B cell (primary cell): ENCODE measurements around the gene AUTS2. TPM values are rescaled to one million over a fixed set of nuclear protein-coding genes. Genes with fewer than 3 reads are reported as not detected.

Experiments
- ATAC-seq: fragments of 200-7000 bp; cut with Tn5 transposase; one replicate; pipeline ENCODE4 v1.10.0; 2021; ENCODE audit warnings: low read depth, mild to moderate bottlenecking, moderate number of reproducible peaks, moderate library complexity
- CTCF ChIA-PET: fragments of 350-600 bp; sonication (Branson Sonifier 250); formaldehyde crosslinking; loops from one replicate; lab custom pipeline; 2021; ENCODE audit warnings: antibody characterized with exemption, inconsistent platforms; lab: Charles Lee
- POLR2A ChIA-PET: fragments of 350-600 bp; sonication (Branson Sonifier 250); formaldehyde crosslinking; loops from one replicate; lab custom pipeline; 2021; ENCODE audit warnings: antibody characterized with exemption; lab: Charles Lee
- DNase-seq: peaks from one replicate; pipeline ENCODE4 v3.0.0; 2013
- H2AFZ ChIP-seq: 2 replicates; pipeline ENCODE4 v1.6.1; 2012; ENCODE audit warnings: mild to moderate bottlenecking, low read depth, low read length; ENCODE audit not compliant: insufficient read depth, poor library complexity, severe bottlenecking
- H3K27ac ChIP-seq, 2 donors: 1 replicate in 1 of 2; 2 replicates in 1 of 2; pipeline ENCODE4 v1.5.1; 2012 to 2013; ENCODE audit warnings: low read length in 2 of 2, mild to moderate bottlenecking in 2 of 2, moderate library complexity in 1 of 2
- H3K27me3 ChIP-seq, 4 experiments: fragments of 200-600 bp in 1 of 4; sonication (generic) in 1 of 4; replicated peaks in 1 of 4; 1 replicate in 2 of 4; 2 replicates in 2 of 4; pipeline versions ENCODE4 v1.6.1 to v1.7.0; 2013 to 2016; ENCODE audit warnings: low read length in 3 of 4, mild to moderate bottlenecking in 2 of 4, mixed read lengths in 1 of 4, moderate library complexity in 1 of 4; ENCODE audit not compliant: insufficient read depth in 4 of 4, control insufficient read depth in 3 of 4; ENCODE audit errors: control extremely low read depth in 1 of 4
- H3K36me3 ChIP-seq, 2 experiments: replicated peaks in 1 of 2; 1 replicate in 1 of 2; 2 replicates in 1 of 2; pipeline versions ENCODE4 v1.6.1 to v1.7.1; 2013; ENCODE audit warnings: low read length in 1 of 2; ENCODE audit not compliant: insufficient read depth in 2 of 2, control insufficient read depth in 1 of 2; ENCODE audit errors: control extremely low read depth in 1 of 2, extremely low read depth in 1 of 2
- H3K4me1 ChIP-seq, 2 donors: fragments of 200-600 bp in 1 of 2; sonication (generic) in 1 of 2; 1 replicate in 1 of 2; 2 replicates in 1 of 2; pipeline versions ENCODE4 v1.5.1 to v1.6.1; 2013 to 2017; ENCODE audit warnings: low read length in 2 of 2; ENCODE audit not compliant: control insufficient read depth in 2 of 2, insufficient read depth in 2 of 2
- H3K4me2 ChIP-seq: replicated peaks from 2 replicates; pipeline ENCODE3; 2012; ENCODE audit warnings: mild to moderate bottlenecking, low read depth, low read length; ENCODE audit not compliant: poor library complexity, severe bottlenecking
- H3K4me3 ChIP-seq, 5 experiments: fragments of 200-600 bp in 1 of 5; sonication (generic) in 1 of 5; 1 replicate in 3 of 5; 2 replicates in 2 of 5; pipeline versions ENCODE4 v1.5.1 to v1.7.0; 2011 to 2016; ENCODE audit warnings: low read length in 4 of 5, mild to moderate bottlenecking in 4 of 5, low read depth in 2 of 5, control low read depth in 1 of 5, moderate library complexity in 1 of 5; ENCODE audit not compliant: insufficient read depth in 1 of 5; ENCODE audit errors: control extremely low read depth in 1 of 5, extremely low read depth in 1 of 5
- H3K79me2 ChIP-seq: fragments of 200-600 bp; sonication (generic); one replicate; pipeline ENCODE4 v1.6.0; 2016; ENCODE audit warnings: low read length; ENCODE audit not compliant: control insufficient read depth, insufficient read depth
- H3K9ac ChIP-seq: fragments of 200-600 bp; sonication (generic); 2 replicates; pipeline ENCODE4 v1.6.1; 2017; ENCODE audit warnings: mild to moderate bottlenecking, low read length, moderate library complexity
- H3K9me3 ChIP-seq, 3 donors: one replicate each; pipeline versions ENCODE4 v1.6.1 to v1.7.1; 2013; ENCODE audit warnings: low read length in 2 of 3; ENCODE audit not compliant: control insufficient read depth in 2 of 3, insufficient read depth in 1 of 3; ENCODE audit errors: control extremely low read depth in 1 of 3
- H4K20me1 ChIP-seq: 2 replicates; pipeline ENCODE4 v1.6.0; 2012; ENCODE audit warnings: mild to moderate bottlenecking, low read length; ENCODE audit not compliant: insufficient read depth, control insufficient read depth, poor library complexity, severe bottlenecking
- H3K27ac Mint-ChIP-seq: one replicate; pipeline ENCODE4 v1.8.0; 2021; ENCODE audit warnings: mixed read lengths
- H3K27me3 Mint-ChIP-seq: one replicate; pipeline ENCODE4 v1.8.0; 2021; ENCODE audit warnings: mixed read lengths
- H3K4me1 Mint-ChIP-seq: one replicate; pipeline ENCODE4 v1.8.0; 2021; ENCODE audit warnings: mixed read lengths
- H3K4me3 Mint-ChIP-seq: one replicate; pipeline ENCODE4 v1.8.0; 2021; ENCODE audit warnings: mixed read lengths
- H3K9me3 Mint-ChIP-seq: one replicate; pipeline ENCODE4 v1.8.0; 2022; ENCODE audit warnings: mixed read lengths; ENCODE audit not compliant: insufficient read depth
- CTCF ChIP-seq: fragments of 200-600 bp; IDR thresholded peaks from one replicate; pipeline ENCODE4 v1.8.0; 2022; ENCODE audit warnings: antibody characterized with exemption, mild to moderate bottlenecking
- EZH2 ChIP-seq: IDR thresholded peaks from 2 replicates; pipeline ENCODE4 v1.6.1; 2012; ENCODE audit warnings: borderline replicate concordance, low read depth, mild to moderate bottlenecking, moderate library complexity, low read length; ENCODE audit not compliant: insufficient read depth, poor library complexity, severe bottlenecking
- WGBS: methylation state at CpG from one replicate; pipeline ENCODE4 v1.1.5; 2013; ENCODE audit warnings: missing lambda C conversion rate; ENCODE audit not compliant: insufficient coverage; 5-methylcytosine and 5-hydroxymethylcytosine counted together
- intact Hi-C: fragments of 100-400 bp; cut with micrococcal nuclease; formaldehyde crosslinking; loops from one replicate; pipeline ENCODE4 v1.10.0; 2022
- polyA plus RNA-seq: library from polyadenylated mRNA; depleted of rRNA; stranded (reverse); fragments of >200 nt; gene quantifications from 2 replicates; pipeline ENCODE4 v1.2.3, GENCODE V29; 2012
- total RNA-seq, 2 donors: library from RNA; stranded (reverse); fragments of 120-200 nt in 1 of 2; gene quantifications; 1 replicate in 1 of 2; 2 replicates in 1 of 2; pipeline versions ENCODE4 v1.2.3 to v1.2.4, GENCODE V29; 2013 to 2022

The AUTS2 gene
- total and polyA plus RNA-seq, 2 donors (not counting 1 experiment from before 2014, with no cell fraction given), result 22.3 to 35.0 TPM

GRCh38 chr7:69937097-69937496, 338.8 kb downstream of the AUTS2 start:
- peaks cover 24% of the 10 kb centered on the region for H3K79me2 ChIP-seq
- no peak overlapping the region for H3K4me3 Mint-ChIP-seq
- ChIA-PET CTCF (no interaction called here), POLR2A (no interaction called here)
- H3K27me3 ChIP-seq, result no peaks in the 10 kb centered on the region
- intact Hi-C loops, result loop anchor here (10.0 kb wide), 1 partner anchor 758 kb away; no protein-coding TSS in a partner anchor
- no peaks in the 10 kb centered on the region for H3K36me3 ChIP-seq
- peaks cover 10 to 17% of the 10 kb centered on the region in 2 donors for H3K4me1 ChIP-seq
- no peak overlapping the region for H3K9ac ChIP-seq
- H3K9me3 Mint-ChIP-seq, result no peaks in the 10 kb centered on the region
- 94% methylated on average over 3 of the region's 4 CpGs for WGBS
- no peak for DNase-seq
- H3K27me3 Mint-ChIP-seq, result no peaks in the 10 kb centered on the region
- no peak for TF ChIP-seq EZH2
- no peak for TF ChIP-seq CTCF
- H3K9me3 ChIP-seq, result no peaks in the 10 kb centered on the region
- no peak overlapping the region for H3K27ac ChIP-seq
- H3K4me3 ChIP-seq, result no peak overlapping the region
- no peak overlapping the region for H2AFZ ChIP-seq
- ATAC-seq, result no peak
- no peak overlapping the region for H3K27ac Mint-ChIP-seq
- H3K4me2 ChIP-seq, result no peak overlapping the region
- peaks cover 5% of the 10 kb centered on the region for H4K20me1 ChIP-seq
- H3K4me1 Mint-ChIP-seq, result peaks cover 40% of the 10 kb centered on the region

- ChIA-PET CTCF (interaction anchor here (0.5 to 1.3 kb wide), 2 partner anchors 9 to 15 kb away, joined by 3 read pairs; no protein-coding TSS in a partner anchor), POLR2A (no interaction called here)
- no peak overlapping the region for H3K4me3 ChIP-seq
- no peaks in the 10 kb centered on the region for H3K27me3 Mint-ChIP-seq
- H3K36me3 ChIP-seq, result no peaks in the 10 kb centered on the region
- no peaks in the 10 kb centered on the region for H3K9me3 ChIP-seq
- intact Hi-C loops, result loop anchor here (10.0 kb wide), 1 partner anchor 755 kb away; no protein-coding TSS in a partner anchor
- DNase-seq (no peak), ATAC-seq (no peak)
- H3K4me1 ChIP-seq, result peaks cover 10 to 17% of the 10 kb centered on the region in 2 donors
- no peak for TF ChIP-seq EZH2
- no peak overlapping the region for H3K9ac ChIP-seq
- no peak overlapping the region for H3K27ac Mint-ChIP-seq
- peaks cover 33% of the 10 kb centered on the region for H3K79me2 ChIP-seq
- no peak overlapping the region for H3K27ac ChIP-seq
- H2AFZ ChIP-seq, result no peak overlapping the region
- H3K27me3 ChIP-seq, result no peaks in the 10 kb centered on the region
- peaks cover 1% of the 10 kb centered on the region for H4K20me1 ChIP-seq
- no peaks in the 10 kb centered on the region for H3K9me3 Mint-ChIP-seq
- no peak overlapping the region for H3K4me3 Mint-ChIP-seq
- peaks cover 42% of the 10 kb centered on the region for H3K4me1 Mint-ChIP-seq
- WGBS, result no CpG with 5 or more reads among the region's 1 CpG
- no peak overlapping the region for H3K4me2 ChIP-seq
These were observed 341.0 kb downstream of the AUTS2 start for GRCh38 chr7:69939317-69939716.
